HG03575 (cell line): ENCODE measurements around the gene SARM1.
"Not testable (repeated sequence)": the region's sequence is repeated elsewhere in the genome, so short reads cannot be mapped to it uniquely, and the experiment has no call there.

Experiments
- ATAC-seq: cut with Tn5 transposase; IDR thresholded peaks from one replicate; pipeline ENCODE4 v1.9.1; 2021; ENCODE audit not compliant: unreplicated experiment, insufficient number of reproducible peaks, low FRiP score; ENCODE audit errors: extremely low read depth

SARM1 gene

DNA sequence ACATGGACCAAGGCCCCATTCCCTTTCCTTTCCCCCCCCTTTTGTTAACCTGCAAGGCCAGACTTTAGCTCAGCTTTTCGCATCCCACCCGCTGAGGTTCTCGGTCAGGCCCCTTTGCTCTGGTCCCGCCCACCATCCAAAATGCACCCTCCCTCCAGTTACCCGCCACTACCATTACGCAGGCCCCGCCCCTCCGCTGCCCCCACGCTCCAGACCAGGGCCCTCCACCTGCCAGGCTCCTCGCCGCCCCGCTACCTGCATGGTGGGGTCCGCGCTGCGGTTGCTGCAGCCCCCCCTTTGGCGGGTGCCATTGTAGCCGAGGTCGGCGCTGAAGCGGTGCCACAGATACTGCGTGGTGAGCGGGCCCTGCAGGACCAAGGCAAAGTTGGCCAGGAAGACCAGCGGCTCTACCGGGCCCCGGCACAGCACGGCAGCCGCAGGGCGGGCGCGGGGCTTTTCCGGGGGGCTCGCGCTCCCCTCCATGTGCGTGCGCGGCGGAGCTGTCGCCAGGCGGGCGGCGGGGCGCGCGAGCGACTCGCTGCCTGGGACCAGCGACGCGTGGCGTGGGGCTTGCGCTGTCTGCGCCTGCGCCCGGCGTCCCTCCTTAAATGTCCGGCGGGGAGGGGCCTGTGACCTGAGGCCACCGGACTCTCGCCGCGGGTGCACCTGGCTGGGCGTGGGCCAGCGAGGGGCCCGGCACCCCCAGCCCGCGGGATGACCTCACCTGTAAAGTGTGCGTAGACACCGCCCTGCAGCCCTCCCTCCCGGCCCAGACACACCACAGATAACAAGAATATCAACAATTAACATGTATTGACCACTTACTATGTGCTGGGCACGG lies 34.4 kb downstream of the SARM1 start, which contains the start of gene SLC46A1:
SLC46A1 (minus strand) TSS at position 581 of the 841 bp plus-strand sequence; CDS start at position 483, 98 bp downstream.
- ATAC-seq, result no peak

DNA sequence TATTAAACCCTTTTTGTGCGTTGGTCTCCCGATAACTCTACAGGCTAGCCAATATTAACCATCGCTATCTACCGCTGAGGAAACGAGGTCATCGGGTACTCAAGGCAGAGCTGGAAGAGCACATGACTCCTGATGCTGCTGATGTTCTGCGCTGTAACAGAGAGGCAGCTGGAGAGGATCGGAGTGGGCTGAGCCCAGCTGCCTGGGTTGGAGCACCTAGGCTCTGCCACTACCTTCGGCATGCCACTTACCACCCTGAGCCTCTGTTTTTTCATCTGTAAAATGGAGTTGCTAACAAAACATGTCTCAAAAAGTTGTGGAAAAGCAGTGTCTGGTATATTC lies 35.0 kb downstream of the SARM1 start:
- no peak for ATAC-seq

DNA sequence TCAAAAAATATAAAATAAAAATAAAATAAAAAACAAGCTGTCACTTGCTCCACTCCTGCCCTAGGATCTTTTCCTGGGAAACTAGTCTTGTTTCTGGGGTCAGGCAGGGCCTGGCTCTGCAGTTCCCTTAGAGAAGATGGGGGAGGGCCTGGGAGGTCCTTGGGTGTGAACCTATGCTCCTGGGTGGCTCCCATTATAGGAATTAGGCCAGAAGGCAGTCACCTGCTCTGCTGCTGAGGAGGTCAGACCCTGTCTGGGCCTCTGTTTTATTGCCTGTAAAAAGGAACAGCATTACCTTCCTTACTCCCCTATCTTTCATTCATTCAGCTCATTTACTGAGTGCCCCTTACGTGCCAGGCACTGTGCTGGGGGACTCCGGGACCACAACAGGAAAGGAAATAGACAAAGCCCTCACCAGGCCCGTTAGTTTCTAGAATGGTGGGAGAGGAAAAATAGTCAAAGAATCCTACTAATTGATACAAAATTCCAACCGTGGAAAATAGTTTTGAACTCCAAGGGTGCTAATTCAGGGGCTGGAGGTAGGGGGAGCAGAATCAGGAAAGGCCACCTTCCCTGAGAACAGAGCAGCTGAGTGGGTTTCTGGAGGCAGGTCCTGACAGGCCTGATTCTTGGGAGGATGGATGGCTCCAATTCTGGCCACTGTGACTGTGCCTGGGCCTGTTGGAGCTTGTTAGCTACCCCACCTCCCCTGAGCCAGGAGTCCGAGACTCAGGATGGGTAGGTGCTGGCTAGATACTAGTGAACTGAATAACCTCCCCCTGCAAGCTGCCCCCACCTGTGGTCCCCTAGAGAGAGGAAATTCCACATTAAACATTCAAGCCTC lies 35.9 kb downstream of the SARM1 start:
- ATAC-seq, result no peak

DNA sequence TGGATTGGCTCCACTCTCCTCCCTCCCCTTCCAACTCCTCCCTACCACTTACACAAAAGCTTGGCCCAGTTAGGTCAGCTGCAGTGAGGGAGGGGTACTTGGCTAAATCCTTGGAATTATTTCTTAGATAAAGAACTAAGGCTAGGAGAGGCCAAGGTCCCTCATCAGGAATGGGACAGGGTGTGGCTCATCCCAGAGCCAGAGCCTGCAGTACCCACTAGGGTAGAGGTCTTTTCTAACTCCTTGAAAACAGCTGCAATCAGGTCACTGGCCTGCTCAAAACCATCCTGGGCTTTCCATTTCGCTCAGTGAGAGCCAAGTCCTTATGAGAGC lies 36.4 kb downstream of the SARM1 start:
- no peak for ATAC-seq

DNA sequence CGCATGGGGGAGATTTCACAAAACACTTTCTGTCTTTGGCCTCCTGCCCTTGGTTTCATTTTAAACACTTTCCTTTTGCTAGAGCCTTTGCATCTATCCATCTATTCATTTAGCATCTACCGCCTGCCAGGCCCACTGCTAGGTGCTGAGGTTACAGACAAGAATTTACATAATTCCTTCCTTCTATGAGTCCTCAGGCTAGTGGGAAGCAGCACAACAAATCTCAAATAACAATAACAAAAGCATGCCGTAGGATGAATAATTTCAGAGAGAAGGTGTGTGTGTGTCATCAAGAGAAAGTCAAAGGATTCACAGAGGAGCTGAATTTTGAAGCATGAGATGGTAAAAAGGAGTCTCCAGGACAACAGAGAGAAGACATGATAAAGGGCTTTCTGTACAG lies 40.6 kb downstream of the SARM1 start:
- ATAC-seq, result no peak

DNA sequence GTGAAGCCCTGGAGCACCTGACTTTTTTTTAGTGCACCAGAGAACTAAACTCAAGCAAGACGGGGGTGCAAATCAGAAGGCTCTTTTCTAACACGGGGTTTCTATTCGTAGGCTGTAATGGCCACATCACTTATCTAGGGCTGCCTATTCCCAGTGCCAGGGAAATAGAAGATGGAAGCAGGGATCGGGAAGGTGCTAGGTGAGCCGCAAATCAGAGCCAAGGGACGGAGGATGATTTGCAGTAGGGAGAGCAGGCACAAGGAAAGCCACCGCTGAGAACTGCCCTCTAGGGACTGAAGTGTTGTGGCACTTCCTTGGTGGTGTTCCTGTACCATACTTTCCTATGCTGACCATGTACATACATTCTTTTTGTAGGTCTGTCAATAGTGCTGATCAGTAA lies 42.3 kb downstream of the SARM1 start:
- ATAC-seq, result no peak

DNA sequence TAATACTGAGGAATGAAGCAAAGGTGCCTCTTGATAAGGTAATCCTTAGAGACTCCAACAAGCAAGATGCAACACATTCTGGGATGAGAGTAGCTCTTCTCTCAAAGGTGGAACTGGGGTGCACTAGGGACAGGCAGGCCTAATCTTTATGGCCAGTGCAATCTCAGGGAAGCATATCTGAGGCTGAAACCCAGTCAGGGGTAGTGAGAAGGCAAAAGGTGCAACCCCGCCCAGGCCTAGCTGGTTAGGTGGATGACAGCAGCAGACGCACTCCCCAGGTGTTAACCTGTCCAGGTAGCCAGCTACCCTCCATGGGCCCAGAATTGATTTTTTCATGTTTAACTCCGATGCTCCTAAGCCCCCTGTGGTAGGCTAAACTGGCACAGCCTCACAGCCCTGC lies 44.4 kb downstream of the SARM1 start:
- no peak for ATAC-seq

DNA sequence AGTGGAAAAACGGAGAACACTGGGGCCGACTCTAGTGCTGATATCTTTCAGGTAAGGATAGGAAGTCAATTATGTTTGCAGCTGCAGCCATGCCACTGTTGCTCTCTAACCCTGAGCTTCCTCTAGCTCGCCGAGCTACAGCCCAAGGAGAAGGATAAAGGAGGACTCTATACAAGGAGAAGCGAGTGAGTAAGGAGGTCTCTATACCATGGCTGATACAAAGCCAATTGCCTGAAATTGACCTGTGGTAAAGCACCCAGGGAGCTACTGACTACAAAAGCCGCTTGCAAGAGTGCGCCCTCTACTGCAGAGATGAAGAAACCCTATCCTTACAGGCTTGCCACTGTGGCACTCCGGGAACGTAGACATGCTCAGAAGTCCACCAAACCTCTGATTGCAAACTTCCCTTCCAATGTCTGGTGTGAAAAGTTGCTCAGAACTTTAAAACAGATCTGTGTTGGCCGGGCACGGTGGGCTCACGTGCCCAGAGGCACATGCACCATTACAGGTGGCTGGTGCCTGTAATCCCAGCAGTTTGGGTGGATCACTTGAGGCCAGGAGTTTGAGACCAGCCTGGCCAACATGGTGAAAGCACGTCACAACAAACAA lies 45.3 kb downstream of the SARM1 start:
- no peak for ATAC-seq

DNA sequence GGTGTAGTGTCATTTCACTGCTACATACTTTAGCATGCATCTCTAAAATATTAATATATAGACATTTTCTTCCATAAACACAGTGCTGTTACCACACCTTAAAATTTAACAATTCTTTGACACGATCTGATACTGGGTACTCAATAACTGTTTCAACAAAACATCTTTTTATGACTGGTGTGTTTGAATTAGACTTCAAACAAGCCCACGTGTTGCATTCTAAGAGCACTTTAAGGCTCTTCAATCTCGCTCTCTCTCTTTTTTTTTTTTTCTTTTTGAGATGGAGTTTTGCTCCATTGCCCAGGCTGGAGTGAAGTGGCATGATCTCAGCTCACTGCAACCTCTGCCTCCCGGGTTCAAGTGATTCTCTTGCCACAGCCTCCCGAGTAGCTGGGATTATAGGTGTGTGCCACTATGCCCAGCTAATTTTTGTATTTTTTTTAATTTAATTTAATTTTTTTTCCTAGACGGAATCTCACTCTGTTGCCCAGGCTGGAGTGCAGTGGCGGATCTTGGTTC lies 50.4 kb downstream of the SARM1 start:
- ATAC-seq, result no peak

DNA sequence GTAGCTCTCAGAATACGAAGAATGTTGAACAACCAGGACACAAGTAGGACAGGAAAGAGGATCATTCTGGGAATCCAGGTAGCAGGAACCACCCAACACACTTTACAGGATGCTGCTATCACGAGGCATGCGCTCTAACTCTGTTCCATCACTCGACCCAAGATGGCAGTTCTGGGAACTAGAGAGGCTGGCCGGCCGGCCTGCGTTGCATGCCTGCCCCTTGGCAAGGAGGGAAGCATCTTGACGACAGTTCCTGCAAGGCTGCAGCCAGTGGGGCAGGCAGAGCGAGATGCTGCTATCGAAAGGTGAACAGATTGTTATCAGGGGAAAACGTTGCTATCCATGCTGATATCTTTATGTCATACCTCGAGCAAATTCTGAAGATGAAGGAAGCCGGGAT lies 53.7 kb downstream of the SARM1 start:
- no peak for ATAC-seq

DNA sequence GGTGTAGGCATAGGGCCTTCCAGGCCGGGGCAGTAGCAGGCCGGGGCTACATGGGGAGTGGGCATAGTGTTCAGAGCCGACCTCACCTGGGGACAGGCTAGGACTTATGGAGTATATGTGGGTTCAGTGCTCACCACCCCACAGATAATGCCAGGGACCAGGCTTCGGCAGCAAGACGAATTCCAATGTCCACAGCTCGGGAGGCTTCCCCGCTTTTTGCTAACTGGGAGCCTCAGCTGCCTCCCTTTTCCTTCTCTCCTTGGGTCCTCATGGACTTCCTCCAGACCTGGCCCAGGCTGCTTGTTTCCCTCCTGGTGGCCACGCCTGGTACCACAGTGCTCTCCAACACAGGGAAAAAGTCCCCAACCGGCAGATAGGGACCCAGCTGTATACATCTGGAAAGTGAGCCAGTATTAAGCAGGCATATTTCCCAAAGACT lies 54.6 kb downstream of the SARM1 start:
- ATAC-seq, result no peak

DNA sequence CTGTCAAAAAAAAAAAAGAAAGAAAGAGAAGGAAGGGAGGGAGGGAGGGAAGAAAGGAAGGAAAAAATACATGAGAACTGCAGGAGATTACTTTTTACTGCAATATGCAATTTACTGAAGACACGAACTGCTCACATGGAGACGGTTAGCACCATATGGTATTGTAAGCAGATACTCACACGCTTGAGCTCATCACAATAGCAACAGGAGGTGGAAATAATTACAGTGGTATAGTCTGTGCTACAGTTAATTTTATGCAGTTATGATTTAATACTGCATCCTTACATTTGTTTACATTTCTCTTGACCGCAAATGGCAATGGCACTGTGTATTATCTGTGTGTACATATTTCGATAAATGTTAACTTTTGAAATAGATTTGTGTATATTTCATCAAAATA lies 55.9 kb downstream of the SARM1 start:
- no peak for ATAC-seq

DNA sequence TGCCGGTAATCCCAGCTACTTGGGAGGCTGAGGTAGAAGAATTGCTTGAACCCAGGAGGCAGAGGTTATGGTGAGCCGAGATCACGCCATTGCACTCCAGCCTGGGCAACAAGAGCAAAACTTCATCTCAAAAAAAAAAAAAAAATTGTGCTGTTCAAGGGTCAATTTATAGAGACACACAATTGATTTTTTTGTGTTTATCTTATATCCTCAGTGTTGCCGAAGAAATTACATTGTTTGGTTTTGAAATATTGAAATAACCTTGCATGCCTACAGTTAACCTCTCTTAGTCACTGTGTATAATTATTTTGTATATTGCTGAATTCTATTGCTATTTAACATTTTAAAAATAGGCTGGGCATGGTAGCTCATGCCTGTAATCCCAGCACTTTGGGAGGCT lies 56.5 kb downstream of the SARM1 start:
- not testable (repeated sequence) for ATAC-seq

DNA sequence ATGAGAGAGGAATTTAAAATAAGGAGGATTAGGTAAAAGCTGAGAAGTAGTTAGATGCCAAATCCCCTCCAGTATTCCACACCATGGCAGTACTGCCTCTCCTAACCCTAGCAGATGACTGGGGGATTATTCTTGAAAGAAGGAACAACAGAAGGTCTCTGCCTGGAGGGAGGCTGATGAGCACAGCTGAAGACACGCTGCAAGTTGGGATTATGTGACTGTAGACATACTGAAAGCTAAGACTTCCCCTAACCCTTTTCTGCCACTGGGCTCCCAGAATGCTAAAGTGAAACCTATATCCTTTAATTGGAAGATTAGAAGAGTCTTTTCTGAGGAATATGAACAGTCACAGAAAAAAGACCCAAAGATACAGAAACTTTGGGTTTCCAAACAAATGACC lies 62.2 kb downstream of the SARM1 start:
- ATAC-seq, result no peak

DNA sequence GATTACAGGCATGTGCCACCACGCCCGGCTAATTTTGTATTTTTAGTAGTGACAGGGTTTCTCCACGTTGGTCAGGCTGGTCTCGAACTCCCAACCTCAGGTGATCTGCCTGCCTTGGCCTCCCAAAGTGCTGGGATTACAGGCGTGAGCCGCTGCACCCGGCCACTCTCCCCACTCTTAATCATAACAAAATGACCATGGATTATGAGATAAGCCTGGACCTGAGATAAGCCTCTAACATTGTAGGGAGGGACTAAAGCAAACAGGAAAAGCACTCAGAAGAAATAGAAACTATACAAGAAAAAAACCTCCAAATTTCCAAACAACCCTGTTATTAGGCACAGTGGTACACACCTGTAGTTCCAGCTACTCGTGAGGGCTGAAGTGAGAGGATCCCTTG lies 62.8 kb downstream of the SARM1 start:
- ATAC-seq, result not testable (repeated sequence)

DNA sequence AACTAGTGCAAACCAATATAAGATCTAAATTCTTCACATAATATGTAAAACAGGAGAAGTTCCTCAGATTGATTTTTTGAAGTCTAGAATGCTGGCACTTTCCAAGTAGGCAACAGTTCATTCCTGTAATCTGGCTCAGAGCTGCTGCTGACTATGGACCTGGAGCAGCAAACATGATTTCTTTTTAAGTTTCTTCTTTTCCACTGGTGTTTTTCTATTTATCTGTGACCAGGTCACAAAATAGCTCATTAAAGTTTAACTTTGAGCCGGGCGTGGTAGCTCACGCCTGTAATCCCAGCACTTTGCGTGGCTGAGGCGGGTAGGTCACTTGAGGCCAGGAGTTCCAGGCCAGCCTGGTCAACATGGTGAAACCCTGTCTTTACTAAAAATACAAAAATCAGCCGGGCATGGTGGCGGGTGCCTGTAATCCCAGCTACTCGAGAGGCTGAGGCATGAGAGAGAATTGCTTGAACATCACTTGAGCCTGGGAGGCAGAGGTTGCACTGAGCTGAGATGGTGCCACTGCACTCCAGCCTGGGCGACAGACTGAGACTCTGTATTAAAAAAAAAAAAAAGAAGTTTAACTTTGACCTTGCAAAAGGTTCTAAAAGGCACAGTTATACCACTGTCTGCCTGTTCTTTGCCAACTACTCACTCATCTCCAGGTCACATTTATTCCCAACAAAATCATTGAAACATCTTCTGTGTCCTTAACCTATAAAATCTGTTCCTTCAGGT lies 72.6 kb downstream of the SARM1 start:
- no peak for ATAC-seq

DNA sequence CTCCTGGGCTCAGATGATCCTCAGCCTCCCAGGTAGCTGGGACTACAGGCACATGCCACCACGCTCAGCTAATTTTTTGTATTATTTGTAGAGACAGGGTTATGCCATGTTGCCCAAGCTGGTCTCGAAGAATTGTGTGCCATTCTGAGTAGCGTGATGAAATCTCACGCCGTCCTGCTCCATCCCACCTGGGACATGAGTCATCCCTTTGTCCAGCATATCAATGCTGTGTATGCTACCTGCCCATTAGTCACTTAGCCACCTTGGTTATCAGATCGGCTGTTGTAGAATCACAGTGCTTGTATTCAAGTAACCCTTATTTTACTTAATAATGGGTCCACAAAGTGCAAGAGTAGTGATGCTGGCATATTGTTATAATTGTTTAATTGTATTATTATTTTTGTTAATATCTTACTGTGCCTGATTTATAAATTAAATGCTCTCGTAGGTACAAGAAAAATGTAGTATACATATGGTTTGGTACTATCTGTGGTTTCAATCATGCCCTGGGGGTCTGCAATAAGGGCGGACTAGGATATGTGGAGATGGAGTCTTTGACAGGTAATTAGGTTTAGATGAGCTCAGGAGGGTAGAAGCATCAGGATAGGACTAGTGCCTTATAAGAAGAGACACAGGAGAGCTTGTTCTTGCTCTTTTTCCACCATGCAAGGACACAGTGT lies 75.4 kb downstream of the SARM1 start:
- no peak for ATAC-seq

DNA sequence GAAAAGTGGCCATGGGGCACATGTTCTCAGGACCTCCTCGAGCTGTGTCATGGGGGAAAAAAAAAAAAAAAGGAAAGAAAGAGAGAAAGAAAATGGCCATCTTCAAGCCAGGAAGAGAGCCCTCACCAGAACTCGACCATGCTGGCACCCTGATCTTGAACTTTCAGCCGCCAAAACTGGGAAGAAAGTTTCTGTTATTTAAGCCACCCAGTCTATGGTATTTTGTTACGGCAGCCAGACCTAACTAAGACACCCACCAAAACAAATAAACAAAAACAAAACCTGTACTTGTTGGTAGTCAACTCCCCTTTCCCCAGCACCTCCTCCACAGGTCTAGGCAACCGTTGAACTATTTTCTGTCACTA lies 75.9 kb downstream of the SARM1 start:
- no peak for ATAC-seq

DNA sequence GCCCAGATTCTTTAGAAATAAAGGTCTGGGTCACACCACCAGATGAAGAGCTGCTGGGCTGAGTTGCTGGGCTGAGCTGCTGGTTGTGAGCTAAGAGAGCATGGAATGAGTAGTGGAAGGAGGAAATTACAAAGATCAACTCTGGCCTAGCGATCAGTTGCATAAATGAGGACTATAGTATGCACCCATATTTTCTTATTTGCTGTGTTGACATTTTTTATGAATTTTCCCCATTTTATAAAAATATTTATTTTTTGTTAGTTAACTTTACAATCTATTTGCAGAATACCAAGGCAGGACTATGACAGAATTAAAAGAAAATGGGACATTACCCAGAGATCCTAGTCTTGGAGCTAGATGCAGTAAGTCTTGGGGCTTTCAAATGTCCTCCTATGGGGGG lies 78.4 kb downstream of the SARM1 start:
- no peak for ATAC-seq
